Lower leg skin (tissue), 4 donors: ENCODE data around the gene GNG7. TPM values are rescaled to one million over a fixed set of nuclear protein-coding genes. Genes with fewer than 3 reads are reported as not detected.

Experiments
- DNase-seq, 2 donors: peaks; one replicate each; pipeline ENCODE4 v3.0.0-alpha.2; 2019; ENCODE audit warnings: low spot score in 2 of 2
- H3K4me3 ChIP-seq: fragments of 200-600 bp; sonication (generic); 2 replicates; pipeline ENCODE4 v1.5.1; 2017; ENCODE audit warnings: mild to moderate bottlenecking, low read depth; ENCODE audit not compliant: poor library complexity, severe bottlenecking
- CTCF ChIP-seq, 3 donors: fragments of 450-650 bp; IDR thresholded peaks; one replicate each; pipeline ENCODE4 v1.5.1; 2016; ENCODE audit warnings: antibody characterized with exemption in 3 of 3, mild to moderate bottlenecking in 3 of 3, moderate library complexity in 2 of 3
- POLR2A ChIP-seq, 2 donors: fragments of 450-650 bp; IDR thresholded peaks; one replicate each; pipeline ENCODE4 v1.6.1; 2016 to 2017; ENCODE audit warnings: antibody characterized with exemption in 2 of 2, mild to moderate bottlenecking in 1 of 2, moderate library complexity in 1 of 2
- WGBS, 2 donors: methylation state at CpG; one replicate each; pipeline ENCODE4 v1.1.5; 2018; 5-methylcytosine and 5-hydroxymethylcytosine counted together
- intact Hi-C: fragments of 100-400 bp; cut with DNase I; formaldehyde crosslinking; loops from one replicate; pipeline ENCODE4 v1.15.0; 2023; ENCODE audit warnings: low total_unique reads
- total RNA-seq, 4 donors: library from RNA; depleted of rRNA; stranded (reverse); fragments of >200 nt; gene quantifications; one replicate each; pipeline ENCODE4 v1.1.0, GENCODE V29; 2016

Gene GNG7
- total RNA-seq, 4 donors from 2014 or later: 0.59 to 3.4 (median 2.4) TPM

- 6 to 8% methylated on average over 9 of the region's 9 CpGs for WGBS, 2 donors
- TF ChIP-seq CTCF (IDR thresholded peaks at IDR 0.05) (no peak), POLR2A (IDR thresholded peaks at IDR 0.05) (no peak)
- no peak overlapping the region for H3K4me3 ChIP-seq
- no peak for DNase-seq
- intact Hi-C loops: no loop called here
Observed at GRCh38 chr19:2701361-2702169, 929 bp downstream of the GNG7 start.

GRCh38 chr19:2700660-2701360, 1.7 kb downstream of the GNG7 start:
- no peak overlapping the region for H3K4me3 ChIP-seq
- 19 to 29% methylated on average over 26 of the region's 26 CpGs for WGBS, 2 donors
- intact Hi-C loops: no loop called here
- TF ChIP-seq POLR2A (IDR thresholded peaks at IDR 0.05): no peak
- no peak for TF ChIP-seq CTCF (IDR thresholded peaks at IDR 0.05)
- DNase-seq: no peak

- no peak for TF ChIP-seq CTCF (IDR thresholded peaks at IDR 0.05)
- TF ChIP-seq POLR2A (IDR thresholded peaks at IDR 0.05): no peak
- no peak overlapping the region for H3K4me3 ChIP-seq
- no peak for DNase-seq
- intact Hi-C loops: no loop called here
- 77 to 80% methylated on average over 15 of the region's 15 CpGs for WGBS, 2 donors
Observed at GRCh38 chr19:2699413-2700140, 2.9 kb downstream of the GNG7 start.

GRCh38 chr19:2694196-2694595, 8.3 kb downstream of the GNG7 start:
- DNase-seq: no peak
- intact Hi-C loops: no loop called here
- H3K4me3 ChIP-seq: no peak overlapping the region
- 71 to 78% methylated on average over 5 of the region's 5 CpGs for WGBS, 2 donors
- no peak for TF ChIP-seq CTCF (IDR thresholded peaks at IDR 0.05)
- TF ChIP-seq POLR2A (IDR thresholded peaks at IDR 0.05): no peak

- H3K4me3 ChIP-seq: no peak overlapping the region
- no peak for TF ChIP-seq CTCF (IDR thresholded peaks at IDR 0.05)
- no peak for TF ChIP-seq POLR2A (IDR thresholded peaks at IDR 0.05)
- no peak for DNase-seq
- WGBS, 2 donors: 58 to 64% methylated on average over 12 of the region's 12 CpGs
- intact Hi-C loops: no loop called here
Observed at GRCh38 chr19:2693492-2694160, 8.9 kb downstream of the GNG7 start.
